HG02870 (cell line): Measurements from ENCODE around the gene TYRO3.

ENCODE experiments used
- ATAC-seq: cut with Tn5 transposase; IDR thresholded peaks from one replicate; pipeline ENCODE4 v1.9.1; 2021; ENCODE audit warnings: mild to moderate bottlenecking, moderate library complexity; ENCODE audit not compliant: unreplicated experiment

The TYRO3 gene

DNA sequence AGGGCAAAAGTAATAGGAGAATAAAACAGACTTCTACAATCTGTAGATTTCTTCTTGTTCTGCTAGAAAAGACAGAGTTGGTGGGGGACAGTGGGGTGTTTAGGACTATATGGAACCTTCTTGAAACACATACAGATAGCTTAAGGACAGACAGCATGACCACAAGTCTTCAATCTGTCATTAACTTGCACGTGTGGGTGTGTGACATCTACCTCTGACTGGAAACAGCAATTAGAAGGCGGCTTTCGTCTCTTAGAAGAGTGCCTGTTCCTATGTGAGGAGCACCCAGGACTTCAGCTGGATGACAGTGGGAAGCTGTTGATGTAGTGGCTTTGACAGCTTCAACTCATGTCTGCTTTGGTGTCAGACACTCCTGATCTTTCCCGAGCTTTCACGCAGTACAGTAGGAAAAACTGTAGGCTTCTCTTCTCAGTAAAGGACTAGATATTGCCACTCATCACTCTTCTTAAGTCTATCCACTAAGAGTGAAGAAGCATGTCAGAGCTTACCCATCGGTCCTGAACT is 44.5 kb downstream of the TYRO3 start:
- ATAC-seq: no peak

DNA sequence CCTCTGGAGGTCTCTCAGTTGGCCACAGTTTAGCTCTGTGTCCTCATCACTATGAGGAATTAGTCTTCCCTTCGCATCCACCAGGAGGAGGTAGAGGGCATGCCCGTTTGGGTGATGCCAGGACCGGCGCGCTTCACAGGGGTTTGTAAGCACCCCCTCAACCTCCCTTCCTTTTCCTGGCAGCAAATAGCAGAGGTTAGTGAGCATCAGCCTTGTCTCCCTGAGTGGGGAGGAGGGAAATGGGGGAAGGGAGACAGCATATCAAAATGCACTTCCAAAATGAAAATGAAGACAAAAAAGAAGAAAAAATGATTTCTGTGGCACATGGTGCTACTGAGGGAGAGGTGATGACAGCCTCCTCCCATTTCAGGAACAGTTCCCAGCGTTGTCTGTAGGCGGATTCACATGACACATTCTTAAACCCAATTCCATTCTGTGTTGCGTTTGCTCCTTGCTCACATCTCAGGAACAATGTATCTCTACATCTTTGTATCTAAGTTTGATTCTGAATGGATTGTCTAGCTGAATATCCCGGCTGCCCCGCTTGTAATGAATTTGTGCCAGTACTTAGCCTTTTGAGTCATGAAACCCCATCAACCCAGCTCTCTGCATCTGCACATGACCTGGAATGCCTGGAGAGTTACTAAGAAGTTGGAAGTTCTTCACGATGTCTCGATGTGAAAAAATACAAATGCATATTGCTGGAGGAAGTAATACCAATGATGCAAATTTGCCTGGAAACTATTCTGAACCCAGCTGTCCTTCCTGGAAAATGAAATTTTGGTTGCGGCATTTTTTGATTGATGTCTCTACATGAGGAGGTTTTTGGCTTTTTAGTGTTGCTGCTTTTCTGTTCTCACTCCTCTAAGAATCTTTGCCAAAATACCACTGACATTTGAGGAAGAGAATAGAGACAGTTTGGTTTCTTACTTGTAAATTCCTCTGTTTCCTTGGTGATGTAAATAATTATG is 45.2 kb downstream of the TYRO3 start:
- ATAC-seq: no peak

DNA sequence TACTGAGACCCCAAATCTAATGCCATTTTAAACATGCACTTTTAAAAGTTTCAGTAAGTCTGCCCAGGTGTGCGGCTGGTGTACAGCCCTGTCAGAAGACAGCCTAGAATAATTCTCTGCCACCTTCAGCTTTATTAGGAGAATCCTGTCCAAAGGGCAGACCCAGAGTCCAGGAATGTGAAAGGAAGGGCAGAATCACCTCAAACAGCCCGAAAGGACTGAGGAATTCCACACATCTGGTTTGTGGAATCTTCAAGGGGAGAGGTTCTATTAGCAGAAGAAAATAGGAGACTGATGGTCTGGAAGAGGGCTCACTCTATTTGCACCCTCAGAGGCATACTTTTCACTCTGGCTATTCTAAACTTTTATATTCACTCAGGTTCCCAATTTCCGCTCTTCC is 46.6 kb downstream of the TYRO3 start:
- no peak for ATAC-seq

DNA sequence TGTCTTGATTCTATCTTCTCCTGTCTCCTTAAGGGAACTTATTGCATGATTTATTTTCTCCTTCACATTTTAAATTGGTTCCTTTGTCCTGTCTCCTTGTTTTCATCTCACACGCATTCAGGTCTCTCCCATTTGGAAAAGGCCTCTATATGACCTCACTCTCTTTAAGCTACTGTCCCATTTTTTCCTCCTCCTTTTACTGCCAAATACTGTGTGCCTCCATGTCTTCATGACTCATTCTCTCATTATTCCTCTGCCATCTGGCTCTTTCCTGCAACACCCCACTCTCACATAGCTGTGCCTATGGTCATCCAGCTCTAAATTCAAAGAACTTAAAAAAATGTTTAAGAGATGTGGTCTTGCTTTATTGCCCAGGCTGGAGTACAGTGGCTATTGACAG is 48.0 kb downstream of the TYRO3 start:
- no peak for ATAC-seq

DNA sequence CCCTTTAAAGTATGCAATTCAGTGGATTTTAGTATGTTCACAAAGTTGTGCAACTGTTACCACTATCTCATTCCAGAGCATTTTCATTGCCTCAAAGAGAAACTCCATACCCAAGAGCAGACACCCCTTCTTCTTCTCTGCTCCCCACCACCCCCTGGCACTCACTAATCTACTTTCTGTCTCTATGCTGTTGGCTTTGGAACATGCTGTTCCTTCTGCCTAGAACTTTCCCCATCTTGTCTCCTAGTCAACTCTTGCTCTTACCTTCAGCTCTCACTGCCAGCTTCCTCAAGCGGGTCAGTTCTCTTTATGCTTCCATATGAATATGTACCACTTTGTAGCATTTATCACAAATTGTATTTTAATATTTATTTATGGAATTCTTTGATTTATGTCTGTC is 50.1 kb downstream of the TYRO3 start:
- ATAC-seq: no peak

DNA sequence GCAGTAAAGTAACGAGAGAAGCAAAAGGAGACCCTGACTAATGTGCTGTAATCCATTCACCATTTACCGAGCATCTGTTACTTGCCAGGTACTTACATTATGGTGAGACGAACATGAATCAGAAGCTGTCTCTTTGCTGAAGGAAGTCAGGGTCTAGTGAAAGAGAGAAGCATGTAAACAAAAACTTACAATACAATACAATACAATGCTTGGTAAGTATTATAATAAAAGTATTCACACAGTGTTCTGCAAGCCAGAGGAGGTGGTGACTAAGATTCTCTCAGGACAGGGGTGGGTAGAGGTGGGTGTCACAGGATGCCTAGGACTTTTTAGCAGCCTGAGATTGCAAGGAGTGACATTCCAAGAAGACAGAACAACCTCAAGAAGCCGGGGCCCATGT is 51.0 kb downstream of the TYRO3 start:
- ATAC-seq: no peak

DNA sequence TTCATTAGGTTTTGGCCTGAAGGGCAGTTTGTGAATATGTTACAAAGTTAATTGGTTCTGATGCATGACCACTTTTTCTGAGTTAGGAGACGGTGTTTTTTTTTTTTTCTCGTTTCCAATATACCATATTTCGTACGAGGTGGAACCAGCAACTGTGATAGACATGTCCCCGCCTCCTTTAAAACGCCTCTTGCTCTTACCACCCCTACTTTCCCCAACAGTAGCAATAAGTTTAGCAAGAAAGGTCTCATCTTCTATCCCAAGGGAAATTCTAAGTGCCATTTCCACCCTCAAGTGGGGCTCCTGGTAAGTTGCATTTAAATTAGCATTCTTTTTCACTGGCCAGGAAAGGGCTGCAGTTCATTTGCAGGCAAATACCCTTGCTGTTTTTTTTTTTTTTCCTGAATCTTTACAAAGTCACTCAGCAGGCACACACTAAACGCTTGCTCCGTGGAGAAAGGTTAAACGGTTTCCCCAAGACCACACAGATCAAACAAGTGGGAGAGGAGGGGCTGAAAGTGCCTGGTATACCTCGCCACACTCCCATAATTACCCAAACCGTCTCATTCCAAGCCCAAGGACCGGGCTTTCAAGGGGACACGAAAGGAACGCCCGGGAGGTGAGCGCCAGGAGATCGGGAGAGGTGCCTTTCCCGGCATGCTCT is 61.7 kb downstream of the TYRO3 start:
- no peak for ATAC-seq

DNA sequence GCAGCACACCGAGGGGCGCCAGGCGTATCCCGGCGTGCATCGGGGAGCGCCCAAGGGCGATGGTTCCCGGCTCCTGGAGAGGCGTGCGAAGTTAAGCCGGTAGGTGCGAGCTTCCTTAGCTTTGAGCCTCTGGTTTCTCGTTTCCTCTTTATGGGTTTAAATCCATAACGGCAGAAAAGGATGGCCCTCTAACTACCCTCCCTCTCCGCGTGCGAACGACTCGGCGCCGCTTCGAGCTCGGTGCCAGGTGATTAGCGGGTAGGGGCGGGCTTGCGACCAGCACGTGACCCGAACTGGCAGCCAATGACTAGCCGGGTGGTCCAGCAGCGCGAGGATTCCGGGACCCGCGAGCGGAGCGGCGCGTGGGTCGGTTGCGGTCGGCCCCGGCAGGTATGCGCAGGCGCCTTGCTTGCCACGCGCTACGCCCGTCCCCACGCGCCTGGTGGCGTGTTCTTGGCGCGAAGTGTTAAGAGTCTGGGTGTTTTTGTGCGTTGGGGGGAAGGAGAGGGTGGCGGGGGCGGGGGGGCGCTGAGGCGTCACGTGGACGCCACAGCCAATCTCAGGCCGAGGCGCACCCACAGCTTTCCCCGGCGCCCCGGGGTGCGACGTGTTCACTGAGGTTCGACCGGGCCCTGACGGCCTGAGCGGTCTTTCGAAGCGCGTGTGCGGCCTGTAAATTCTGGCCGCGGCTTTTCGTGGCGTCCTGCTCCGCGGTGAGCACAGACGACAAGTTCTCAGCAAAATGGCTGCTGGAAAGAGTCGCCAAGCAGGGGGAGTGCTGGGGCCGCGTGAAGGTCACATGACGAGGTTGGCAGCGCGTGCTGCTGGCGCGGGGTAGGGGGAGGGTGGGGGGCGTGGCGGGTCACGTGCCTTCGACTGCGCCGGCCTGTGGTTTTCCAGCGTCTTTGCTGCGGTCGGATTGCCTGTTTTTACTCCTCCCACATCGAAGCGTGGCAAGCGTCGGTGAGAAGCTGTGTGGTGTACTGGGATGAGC is 62.5 kb downstream of the TYRO3 start:
- no peak for ATAC-seq

DNA sequence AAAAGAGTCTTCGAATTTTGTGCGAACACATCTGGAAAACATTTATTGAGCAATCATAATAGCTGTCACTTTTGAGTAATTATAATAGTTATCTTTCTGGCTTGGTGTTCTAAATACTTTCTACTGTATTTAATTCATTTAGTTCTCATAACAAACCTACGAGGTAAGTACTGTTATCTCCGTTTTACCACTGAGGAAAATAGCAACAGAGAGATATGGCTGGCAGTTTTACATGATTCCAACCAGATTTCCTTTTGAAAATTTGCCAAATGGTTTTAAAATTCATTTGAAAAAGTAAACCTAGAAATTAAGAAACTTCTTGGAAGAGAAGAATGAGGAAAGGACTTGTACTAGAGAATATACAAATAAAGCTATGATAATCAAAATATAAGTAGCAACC is 63.9 kb downstream of the TYRO3 start:
- no peak for ATAC-seq

DNA sequence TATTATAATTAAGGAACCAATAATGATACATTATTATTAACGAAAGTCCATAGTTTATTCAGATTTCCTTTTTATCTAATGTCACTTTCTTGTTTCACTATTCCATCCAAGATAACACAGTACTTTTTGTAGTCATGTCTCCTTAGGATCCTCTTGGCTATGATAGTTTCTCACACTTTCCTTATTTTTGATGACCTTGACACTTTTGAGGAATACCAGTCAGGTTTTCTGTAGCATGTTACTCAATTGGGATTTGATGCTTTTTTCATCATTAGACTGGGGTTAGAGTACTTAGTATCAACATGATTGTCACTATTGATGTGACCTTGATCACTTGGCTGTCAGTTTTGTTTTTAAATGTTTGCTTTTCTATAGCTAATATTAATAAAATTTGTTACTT is 68.2 kb downstream of the TYRO3 start:
- no peak for ATAC-seq

DNA sequence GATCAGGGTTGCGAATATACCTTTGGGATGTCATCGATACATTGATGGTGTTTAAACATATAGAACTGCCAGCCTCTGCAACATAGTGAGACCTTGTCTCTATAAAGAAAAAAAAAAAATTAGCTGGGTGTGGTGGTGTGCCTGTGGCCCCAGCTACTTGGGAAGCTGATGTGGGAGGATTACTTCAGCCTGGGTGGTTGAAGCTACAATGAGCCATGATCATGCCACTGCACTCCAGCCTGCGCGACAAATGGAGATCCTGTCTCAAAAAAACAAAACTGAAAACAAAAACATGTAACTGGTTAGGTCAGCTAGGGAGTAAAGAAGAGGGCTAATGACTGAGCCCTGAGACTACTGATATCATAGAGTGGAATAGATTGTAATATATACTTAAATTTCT is 70.5 kb downstream of the TYRO3 start:
- no peak for ATAC-seq

DNA sequence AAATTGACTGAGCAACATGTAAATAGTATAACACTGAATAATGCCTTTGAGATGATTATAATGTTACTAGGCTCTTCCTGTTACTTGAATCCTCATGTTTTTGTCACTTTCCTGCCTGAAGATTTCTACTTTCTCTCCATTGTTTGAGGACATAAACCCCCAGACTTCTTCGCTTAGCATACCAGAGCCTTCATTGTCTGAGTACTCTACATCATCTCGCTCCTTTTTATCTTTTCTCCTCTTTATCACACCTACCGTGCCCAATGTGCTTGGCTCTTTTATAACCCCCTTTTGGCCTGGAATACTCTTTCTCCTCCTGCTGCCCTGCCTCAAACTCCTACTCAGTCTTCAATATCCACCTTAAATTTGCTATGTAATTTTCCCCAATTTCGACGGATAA is 70.9 kb downstream of the TYRO3 start:
- no peak for ATAC-seq

DNA sequence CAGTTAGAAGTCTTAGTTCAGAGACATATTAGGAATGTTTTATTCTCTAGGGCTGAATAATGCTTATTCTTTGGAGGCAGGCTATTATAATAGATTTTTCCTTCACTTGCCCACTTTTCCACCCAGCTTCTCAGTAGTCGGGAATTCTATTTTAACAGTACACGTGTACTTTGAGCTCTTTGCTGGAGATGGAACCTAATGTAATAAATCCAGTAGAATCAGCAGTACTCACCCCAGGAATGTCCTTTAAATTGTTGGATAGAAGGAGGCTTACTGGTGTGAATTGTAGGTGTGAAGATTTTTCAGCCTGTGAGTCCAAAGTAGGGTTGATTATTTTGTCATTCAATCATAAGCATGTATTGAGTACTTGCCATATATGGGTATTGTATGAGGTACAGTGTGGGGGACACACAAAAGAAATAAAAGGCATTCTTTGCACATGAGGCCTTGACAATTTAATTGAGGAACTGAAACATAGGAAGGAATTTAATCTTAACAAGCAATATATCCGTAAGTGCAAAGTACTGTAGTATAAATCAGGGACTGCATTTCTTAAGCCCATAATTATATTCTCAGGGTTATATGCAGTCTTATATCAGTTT is 71.7 kb downstream of the TYRO3 start:
- no peak for ATAC-seq

DNA sequence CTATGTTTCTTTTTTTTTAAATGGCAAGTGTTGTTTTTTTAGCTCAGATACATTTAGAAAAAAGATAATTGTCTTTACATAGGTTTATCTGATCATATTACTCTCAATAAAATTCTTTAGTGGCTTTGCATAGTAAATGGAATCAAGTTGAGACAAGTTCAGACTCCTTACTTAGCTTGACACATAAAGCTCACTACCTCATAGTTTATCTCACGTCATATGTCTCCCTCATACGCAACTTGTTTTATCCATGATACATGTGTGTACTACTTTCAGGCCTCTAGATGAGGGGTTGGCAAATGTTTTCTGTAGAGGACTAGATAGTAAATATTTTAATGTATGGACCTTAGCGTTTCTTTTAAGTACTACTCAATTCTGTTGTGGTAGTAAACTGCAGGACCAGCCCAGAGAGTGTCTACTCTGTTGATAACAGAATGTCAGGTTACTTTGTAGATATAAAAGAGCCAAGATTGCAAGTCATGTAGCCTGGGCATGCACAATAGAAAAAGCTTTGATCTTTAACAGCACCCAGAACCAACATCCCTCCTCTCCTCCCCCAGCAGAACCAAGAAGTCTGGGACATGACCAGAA is 73.0 kb downstream of the TYRO3 start:
- no peak for ATAC-seq
